KMS-11 (cell line): ENCODE data around the gene GALNT11.

Experiments
- H2AFZ ChIP-seq: fragments of 200-600 bp; sonication (generic); 2 replicates; pipeline ENCODE4 v1.6.1; 2016; ENCODE audit warnings: antibody characterized with exemption, mixed run types, low read depth
- H3K27ac ChIP-seq: fragments of 200-600 bp; sonication (generic); 2 replicates; pipeline ENCODE4 v1.6.1; 2016; ENCODE audit warnings: mild to moderate bottlenecking, mixed run types
- H3K27me3 ChIP-seq: fragments of 200-600 bp; sonication (generic); 2 replicates; pipeline ENCODE4 v1.6.1; 2017; ENCODE audit warnings: mild to moderate bottlenecking, low read depth, mixed run types, moderate library complexity; ENCODE audit not compliant: insufficient read depth
- H3K36me3 ChIP-seq: fragments of 200-600 bp; sonication (generic); 2 replicates; pipeline ENCODE4 v1.6.1; 2017; ENCODE audit warnings: mild to moderate bottlenecking, mixed run types; ENCODE audit not compliant: insufficient read depth
- H3K4me1 ChIP-seq: fragments of 200-600 bp; sonication (generic); 2 replicates; pipeline ENCODE4 v1.6.1; 2016; ENCODE audit warnings: mild to moderate bottlenecking, low read depth, mixed run types; ENCODE audit not compliant: poor library complexity, severe bottlenecking
- H3K4me2 ChIP-seq: fragments of 200-600 bp; sonication (generic); 2 replicates; pipeline ENCODE4 v1.7.0; 2016; ENCODE audit warnings: mild to moderate bottlenecking, mixed run types
- H3K4me3 ChIP-seq: fragments of 200-600 bp; sonication (generic); IDR thresholded peaks from 2 replicates; pipeline ENCODE4 v1.6.1; 2017; ENCODE audit warnings: low read depth, low read length, mixed read lengths; ENCODE audit not compliant: insufficient read depth
- H3K79me2 ChIP-seq: fragments of 200-600 bp; sonication (generic); 2 replicates; pipeline ENCODE4 v1.6.1; 2016; ENCODE audit warnings: low read depth, mixed run types; ENCODE audit not compliant: insufficient read depth
- H3K9ac ChIP-seq: fragments of 200-600 bp; sonication (generic); 2 replicates; pipeline ENCODE4 v1.6.1; 2016; ENCODE audit warnings: mild to moderate bottlenecking, mixed run types
- H4K20me1 ChIP-seq: fragments of 200-600 bp; sonication (generic); 2 replicates; pipeline ENCODE4 v1.6.1; 2016; ENCODE audit warnings: mild to moderate bottlenecking, mixed run types; ENCODE audit not compliant: insufficient read depth
- CTCF ChIP-seq: fragments of 200-600 bp; sonication (generic); conservative IDR thresholded peaks from 2 replicates; pipeline ENCODE4 v1.6.1; 2017; ENCODE audit warnings: low read depth, mild to moderate bottlenecking, antibody characterized with exemption, low read length, moderate library complexity, mixed read lengths

Gene GALNT11

GRCh38 chr7:152140560-152140959 lies 115.1 kb downstream of the GALNT11 start:
- no peaks in the 10 kb centered on the region for H4K20me1 ChIP-seq
- H3K27me3 ChIP-seq, result no peaks in the 10 kb centered on the region
- no peak overlapping the region for H2AFZ ChIP-seq
- H3K27ac ChIP-seq, result no peak overlapping the region
- H3K4me1 ChIP-seq, result no peaks in the 10 kb centered on the region
- TF ChIP-seq CTCF, result no peak
- no peaks in the 10 kb centered on the region for H3K79me2 ChIP-seq
- H3K4me3 ChIP-seq, result no peak overlapping the region
- H3K4me2 ChIP-seq, result no peak overlapping the region
- H3K9ac ChIP-seq, result no peak overlapping the region
- no peaks in the 10 kb centered on the region; the same call in 1 of the 2 replicates for H3K36me3 ChIP-seq

- H3K79me2 ChIP-seq, result no peaks in the 10 kb centered on the region
- no peak overlapping the region for H3K4me3 ChIP-seq
- no peak overlapping the region for H3K27ac ChIP-seq
- no peak overlapping the region for H2AFZ ChIP-seq
- no peak overlapping the region for H3K9ac ChIP-seq
- H3K27me3 ChIP-seq, result no peaks in the 10 kb centered on the region
- no peak overlapping the region for H3K4me2 ChIP-seq
- no peak for TF ChIP-seq CTCF
- no peaks in the 10 kb centered on the region for H3K4me1 ChIP-seq
- H4K20me1 ChIP-seq, result no peaks in the 10 kb centered on the region
- no peaks in the 10 kb centered on the region; the same call in 1 of the 2 replicates for H3K36me3 ChIP-seq
These were observed 117.6 kb downstream of the GALNT11 start for GRCh38 chr7:152142976-152143595.

- H3K9ac ChIP-seq, result no peak overlapping the region
- H3K27me3 ChIP-seq, result no peaks in the 10 kb centered on the region
- no peaks in the 10 kb centered on the region for H3K79me2 ChIP-seq
- H3K4me1 ChIP-seq, result no peaks in the 10 kb centered on the region
- H3K36me3 ChIP-seq, result no peaks in the 10 kb centered on the region; the same call in 1 of the 2 replicates
- TF ChIP-seq CTCF, result no peak
- no peak overlapping the region for H2AFZ ChIP-seq
- H3K4me3 ChIP-seq, result no peak overlapping the region
- H4K20me1 ChIP-seq, result no peaks in the 10 kb centered on the region
- no peak overlapping the region for H3K27ac ChIP-seq
- H3K4me2 ChIP-seq, result no peak overlapping the region
These were observed 119.2 kb downstream of the GALNT11 start for GRCh38 chr7:152144557-152145245.

- Histone ChIP-seq H3K27me3 (no peaks in the 10 kb centered on the region), H3K27ac (no peak overlapping the region), H4K20me1 (no peaks in the 10 kb centered on the region), H3K4me1 (no peaks in the 10 kb centered on the region), H3K4me2 (no peak overlapping the region), H3K79me2 (no peaks in the 10 kb centered on the region), H2AFZ (no peak overlapping the region), H3K4me3 (no peak overlapping the region), H3K36me3 (no peaks in the 10 kb centered on the region; the same call in 1 of the 2 replicates), H3K9ac (no peak overlapping the region)
- peak; percentile 80 for TF ChIP-seq CTCF
These were observed 120.5 kb downstream of the GALNT11 start for GRCh38 chr7:152145853-152146466.
